ENCODE data around the gene PCBP2. TPM values are rescaled to one million over a fixed set of nuclear protein-coding genes. Genes with fewer than 3 reads are reported as not detected.

Gene PCBP2
- polyA plus RNA-seq, 3 donors: 1,070 to 1,171 (median 1,081) TPM

DNA sequence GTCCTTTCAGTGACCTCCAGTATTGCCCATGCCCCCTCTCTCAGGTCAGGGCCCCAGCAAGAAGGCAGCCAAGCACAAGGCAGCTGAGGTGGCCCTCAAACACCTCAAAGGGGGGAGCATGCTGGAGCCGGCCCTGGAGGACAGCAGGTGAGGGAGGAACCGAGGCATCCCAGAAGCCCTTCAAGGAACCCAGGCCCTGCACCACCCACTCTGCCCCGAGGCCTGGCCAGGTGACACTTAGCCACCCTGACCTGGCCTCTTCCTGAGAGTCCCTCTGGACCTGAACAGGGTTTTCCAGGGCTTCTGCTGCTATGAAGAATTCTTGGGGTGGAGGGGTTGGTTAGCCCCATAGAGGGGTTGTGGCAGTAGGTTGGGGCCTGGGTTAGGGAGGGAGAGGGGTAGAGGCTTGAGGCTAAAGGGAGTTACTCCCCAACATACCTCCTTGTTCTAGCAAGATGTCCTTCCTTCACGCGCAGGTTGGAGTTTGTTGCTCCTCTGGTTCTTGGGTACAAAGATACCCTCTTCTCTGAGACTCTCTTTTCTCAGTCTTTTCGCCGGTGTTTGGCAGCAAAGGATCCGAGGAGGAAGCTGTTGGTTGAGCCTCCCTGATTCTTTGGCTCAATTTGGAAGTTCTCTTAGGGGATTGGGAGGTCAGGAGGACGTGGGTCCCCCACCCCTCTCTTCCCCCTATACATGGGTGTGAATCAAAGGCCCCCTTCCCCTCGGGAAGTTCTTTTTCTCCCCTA, 51.3 kb downstream of the PCBP2 start:
- DNase-seq: no peak

DNA sequence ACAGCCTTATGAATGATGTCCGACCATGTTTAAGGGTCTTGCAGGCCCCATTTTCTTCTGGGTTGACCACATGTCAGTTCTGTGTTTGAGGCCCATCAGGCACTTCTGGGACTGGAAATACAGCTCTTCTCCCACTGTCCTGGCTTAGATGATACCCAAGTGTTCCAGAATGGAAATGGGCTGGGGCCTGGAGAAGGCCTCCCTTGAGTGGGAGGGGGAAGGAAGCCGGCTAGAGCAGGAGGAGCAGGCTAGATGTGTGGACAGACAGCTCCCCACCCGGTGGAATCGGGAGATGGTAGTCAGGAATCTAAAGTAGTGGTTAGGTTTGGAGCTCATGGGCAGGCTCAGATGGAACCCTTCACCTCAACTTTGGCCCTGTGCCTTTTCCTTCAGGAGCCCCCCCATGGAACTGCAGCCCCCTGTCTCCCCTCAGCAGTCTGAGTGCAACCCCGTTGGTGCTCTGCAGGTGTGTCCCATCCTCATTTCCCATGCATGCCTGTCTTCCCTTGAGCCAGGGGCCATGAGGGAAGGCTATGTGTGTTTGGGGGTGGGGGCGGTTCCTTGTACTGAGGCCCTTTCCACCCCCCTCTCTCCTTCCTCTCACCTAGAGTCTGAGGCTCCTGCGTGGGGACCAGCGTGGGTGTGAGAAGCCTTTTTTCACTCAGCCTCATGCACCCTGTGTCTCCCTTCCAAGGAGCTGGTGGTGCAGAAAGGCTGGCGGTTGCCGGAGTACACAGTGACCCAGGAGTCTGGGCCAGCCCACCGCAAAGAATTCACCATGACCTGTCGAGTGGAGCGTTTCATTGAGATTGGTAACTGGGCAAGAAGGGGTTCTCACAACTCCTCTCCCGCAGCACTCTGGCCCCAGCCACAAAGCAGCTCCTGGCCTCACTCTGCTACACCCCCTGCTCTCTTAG, 52.4 kb downstream of the PCBP2 start:
- no peak for DNase-seq

DNA sequence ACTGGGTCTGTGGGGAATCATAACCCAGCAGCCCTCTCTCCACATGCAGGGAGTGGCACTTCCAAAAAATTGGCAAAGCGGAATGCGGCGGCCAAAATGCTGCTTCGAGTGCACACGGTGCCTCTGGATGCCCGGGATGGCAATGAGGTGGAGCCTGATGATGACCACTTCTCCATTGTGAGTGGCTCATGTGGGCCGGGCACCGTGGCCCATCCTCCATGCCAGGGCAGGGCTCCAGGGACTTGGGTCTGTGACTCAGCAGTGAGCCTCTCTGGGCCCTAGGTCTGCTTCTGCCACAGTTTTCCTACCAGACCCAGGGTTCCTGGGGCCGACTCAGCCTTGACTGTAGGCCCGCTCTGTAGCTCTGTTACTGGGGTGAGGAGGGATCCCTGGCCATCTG, 53.2 kb downstream of the PCBP2 start:
- DNase-seq: no peak

DNA sequence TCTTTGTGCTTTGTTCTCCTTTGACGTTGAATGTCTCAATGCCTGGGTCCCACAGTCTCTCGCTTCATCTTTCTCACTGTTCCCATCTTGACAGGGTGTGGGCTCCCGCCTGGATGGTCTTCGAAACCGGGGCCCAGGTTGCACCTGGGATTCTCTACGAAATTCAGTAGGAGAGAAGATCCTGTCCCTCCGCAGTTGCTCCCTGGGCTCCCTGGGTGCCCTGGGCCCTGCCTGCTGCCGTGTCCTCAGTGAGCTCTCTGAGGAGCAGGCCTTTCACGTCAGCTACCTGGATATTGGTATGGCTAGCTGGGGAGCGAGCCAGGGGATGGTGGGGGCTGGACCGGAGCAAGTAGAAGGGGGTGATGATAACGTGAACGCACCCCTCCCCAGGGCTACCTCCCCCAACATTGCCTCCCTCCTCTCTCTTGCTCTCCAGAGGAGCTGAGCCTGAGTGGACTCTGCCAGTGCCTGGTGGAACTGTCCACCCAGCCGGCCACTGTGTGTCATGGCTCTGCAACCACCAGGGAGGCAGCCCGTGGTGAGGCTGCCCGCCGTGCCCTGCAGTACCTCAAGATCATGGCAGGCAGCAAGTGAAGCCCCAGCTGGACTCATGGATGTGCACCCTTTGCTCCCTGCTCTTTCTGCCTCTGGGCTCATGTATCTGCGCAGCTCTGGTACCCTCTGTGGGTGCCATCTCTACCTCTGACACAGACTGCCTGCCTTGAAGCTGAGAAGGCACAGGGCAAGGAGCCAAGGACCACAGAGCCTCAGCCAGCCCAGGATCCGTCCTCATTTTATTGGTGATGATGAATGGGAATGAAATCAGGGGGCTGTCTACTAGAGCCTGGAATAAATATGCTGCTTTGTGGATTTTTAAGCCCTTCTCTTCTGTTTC, 53.9 kb downstream of the PCBP2 start:
- DNase-seq: no peak

DNA sequence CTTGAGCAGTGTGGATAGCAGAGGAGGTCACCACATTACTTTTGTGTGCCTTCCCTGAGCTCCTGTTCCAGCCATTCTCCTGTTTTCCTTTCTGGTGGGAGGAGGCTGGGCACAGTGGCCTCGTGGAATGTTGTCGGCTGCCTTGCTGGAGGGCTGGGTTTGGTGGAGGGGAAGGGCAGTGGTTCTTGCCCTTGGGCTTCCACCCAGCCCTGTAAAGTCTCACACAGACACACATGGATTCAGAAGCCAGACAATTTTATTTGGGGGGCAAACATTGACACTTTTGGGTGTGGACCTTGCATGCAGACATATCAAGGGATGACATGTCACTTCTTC, 54.5 kb downstream of the PCBP2 start:
- DNase-seq: no peak

DNA sequence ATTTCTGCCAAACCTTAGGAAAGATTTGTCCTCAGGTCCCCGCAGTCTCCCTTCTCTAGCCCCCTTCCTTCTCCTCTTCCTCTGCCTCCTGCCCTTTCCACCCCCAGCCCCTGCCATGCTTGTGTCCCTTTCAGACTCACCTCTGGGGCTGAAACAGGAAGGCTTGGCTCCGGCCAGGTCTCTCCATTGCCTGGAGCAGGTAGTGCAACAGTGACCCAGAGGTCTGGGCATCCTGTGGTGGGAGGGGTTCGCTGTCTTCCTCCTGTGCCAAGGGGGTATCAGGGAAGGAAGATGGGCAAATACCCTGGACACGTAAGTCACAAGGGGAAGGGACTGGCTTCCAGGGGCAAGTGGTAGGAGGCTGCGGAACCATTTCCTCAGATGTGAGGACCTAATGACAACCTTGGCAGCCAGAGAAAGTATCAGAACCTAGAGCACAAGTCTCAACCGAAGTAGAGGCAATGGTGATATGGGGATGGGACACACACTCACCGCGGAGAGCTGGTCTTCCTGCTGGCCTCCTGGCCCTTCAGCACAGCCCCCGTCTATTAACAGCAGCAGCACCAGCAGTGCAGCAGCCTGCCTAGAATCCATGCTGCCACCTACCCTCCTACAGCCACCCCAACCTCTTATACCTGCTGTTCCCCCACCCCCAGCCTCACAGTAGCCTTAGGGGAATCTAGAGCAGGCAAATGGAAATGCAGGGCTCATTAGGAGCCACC, 55.1 kb downstream of the PCBP2 start, which contains the start of gene NPFF:
Gene NPFF (minus strand): TSS at position 604 of the 722 bp plus-strand sequence. CDS start 10 bp downstream, at position 594.
- DNase-seq: no peak

DNA sequence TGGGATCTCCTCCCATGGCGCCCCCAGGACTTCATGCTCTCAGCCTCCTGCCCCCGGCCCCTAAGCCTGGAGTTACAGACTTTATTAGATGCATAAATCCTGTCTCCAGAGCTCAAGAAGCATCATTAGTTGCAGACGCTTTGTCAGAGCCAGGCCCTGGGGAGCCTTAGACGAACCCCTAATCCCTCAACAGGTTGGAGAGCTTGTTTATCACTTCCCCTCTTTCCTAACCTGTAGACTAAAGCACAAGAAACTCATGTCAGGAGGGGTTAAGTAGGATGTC, 55.6 kb downstream of the PCBP2 start:
- no peak for DNase-seq

DNA sequence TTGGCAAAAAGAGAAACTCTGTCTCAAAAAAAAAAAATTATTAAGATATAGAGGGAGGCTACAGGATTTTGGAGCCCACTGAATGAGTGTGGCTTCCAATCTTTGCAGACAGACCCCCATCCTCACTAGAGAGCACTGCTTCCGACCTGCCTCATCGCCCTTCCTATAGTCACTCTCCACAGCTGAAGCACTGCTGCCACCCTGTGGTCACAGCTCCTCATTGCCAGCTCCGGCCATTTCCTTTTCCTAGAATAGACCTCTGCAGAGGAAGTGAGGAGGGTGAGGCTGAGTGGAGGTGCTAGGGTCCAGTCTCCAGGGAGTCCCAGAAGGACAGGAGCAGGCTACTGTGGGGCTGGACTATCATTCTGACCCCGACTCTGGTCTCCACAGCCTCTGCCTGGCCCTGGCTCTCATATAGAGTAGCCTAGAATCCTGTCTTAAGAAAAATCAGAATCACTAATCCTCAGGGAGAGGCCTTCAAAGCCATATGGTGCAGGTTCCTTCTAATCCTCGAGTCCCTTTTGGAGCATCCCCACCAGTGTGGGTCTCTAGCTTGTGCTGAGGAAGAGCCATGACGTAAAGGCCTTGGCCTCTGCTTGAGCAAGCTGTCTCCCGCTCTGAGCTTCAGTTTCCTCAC, 56.8 kb downstream of the PCBP2 start:
- DNase-seq: peak; percentile 84

DNA sequence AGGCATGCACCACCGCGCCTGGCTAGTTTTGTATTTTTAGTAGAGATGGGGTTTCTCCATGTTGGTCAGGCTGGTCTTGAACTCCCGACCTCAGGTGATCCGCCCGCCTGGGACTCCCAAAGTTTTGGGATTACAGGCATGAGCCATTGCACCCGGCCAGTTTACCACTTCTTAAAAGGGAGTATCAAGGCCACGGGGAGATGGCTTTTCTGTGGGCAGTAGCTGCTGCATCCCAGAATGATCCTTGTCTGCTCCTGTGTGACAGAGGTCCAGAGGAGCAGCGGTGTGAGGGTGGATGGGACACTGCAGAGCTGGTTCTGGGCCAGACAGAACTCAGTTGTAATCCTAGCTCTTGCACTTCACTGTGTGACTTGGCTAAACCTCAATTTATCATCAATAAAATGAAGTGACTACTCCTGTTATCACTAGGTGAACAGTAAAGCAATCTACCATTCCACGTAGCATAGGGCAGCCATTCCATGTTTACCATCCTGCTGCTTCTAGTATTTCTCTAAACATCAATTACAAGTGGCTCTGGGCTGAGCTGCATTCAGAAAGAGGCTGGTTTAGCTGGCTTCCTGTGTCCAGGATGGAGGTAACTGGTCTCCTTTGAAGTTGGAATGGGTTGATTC, 58.4 kb downstream of the PCBP2 start:
- no peak for DNase-seq

DNA sequence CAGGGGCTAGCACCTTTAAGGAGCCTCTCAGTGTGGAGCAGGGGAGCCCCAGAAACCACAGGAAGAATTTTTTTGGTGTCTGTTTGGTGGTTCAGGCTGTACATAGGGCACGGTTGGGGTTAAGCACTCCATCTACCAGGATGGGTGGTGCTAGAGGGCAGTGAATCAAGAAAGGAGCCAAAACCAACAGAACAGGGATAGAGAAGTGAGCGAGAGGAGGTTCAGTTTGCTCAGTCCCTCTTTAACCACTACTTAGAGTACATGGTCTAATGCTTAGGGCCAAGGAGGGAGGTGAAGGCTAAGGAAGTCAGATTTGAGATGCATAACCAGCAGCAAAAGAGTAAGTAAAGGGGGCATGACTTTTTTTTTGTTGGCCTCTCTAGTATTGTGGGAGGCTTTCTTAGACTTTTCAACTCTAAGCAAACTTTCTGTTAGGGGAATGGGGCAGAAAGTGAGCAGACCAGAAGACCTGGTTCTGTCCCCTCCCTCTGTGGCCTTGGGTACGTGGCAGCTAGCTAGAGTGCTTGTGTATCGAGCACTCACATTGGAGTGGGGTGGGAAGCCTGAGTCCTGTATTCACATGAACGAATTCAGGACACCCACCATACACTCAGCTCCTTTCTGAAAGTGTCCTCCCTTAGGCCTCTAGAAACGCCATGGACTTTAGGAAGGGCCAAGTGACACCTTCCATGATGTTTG, 62.0 kb downstream of the PCBP2 start:
- no peak for DNase-seq

DNA sequence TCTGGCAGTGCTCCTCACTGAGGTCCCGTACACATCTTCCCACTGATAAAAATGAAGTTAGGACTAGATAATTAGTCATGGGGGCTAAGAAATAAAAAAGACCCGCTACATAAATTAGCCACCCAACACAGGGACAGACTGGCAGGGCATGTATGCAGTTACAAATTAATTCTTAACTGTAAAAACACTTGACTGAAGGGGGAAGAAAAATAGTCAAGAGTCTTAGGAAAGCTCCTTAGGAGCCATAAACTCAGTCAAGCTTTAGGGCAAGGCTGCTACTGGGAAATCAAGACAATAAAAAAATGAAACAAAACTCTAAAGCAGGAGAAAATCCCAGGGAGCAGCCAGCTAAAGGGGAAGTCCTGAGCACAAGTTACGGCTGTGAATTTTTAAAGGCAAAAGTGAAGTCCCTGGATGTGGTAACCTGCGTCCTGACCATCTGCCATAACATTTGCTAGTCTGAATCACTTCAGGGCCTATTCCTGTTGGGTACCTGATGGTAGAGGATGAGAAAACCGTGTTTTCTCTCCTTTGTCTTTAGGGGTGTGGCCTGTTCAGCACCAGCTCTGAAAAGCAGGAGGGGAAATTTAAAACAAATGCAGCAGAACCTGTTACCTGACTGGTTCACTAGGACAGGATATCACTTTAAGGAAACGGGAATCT, 62.9 kb downstream of the PCBP2 start:
- no peak for DNase-seq

DNA sequence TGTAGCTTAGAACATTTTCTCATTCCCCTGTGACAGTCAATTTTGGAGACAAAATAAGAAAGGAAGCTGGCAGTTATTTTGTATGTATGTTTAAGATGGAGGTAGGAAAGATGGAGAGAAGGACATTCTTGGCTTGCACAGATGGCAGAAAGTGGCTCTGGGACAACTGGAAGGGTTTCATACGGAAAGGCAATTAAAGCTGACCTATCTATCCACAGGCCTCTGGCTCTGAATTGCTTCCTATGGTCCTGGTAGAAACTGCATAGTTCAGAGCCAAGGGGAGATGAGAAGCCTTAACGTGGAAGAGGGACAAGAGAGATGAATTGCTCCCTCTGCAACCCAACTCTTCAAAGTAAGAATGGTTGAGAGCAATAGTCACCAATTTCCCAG, 63.4 kb downstream of the PCBP2 start:
- no peak for DNase-seq

DNA sequence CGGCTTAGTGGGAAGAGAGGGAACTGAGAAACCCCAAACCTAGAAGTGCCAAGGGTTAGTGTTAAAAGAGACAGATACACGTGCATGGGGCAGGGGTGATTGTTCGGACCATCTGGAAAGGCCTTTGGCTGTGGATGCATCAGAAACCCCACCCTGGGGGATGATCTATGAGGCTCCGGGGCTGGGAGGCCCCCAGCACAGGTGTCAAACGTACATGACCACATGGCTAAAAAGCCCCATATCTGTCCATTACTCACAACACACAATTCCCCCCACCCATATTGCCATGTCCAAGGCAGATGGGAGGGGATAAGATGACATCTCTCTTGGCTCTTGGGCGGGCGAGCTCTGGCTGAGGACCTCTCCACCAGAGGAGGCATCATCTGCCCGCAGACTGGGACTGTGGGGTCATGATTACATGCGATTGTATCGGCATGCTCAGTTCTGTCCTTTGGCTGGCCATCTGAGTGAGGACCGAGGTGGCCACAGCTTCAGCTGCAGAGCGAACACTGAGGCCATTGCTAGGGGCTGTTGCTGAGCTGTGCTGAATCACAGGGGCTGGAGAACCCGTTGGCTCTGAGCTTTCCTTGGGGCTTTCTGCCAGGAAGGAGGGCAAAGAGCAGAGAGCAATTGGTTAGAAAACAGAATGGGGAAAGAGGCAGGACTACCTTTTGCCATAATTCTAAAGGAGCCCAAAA, 65.0 kb downstream of the PCBP2 start:
- DNase-seq: no peak

DNA sequence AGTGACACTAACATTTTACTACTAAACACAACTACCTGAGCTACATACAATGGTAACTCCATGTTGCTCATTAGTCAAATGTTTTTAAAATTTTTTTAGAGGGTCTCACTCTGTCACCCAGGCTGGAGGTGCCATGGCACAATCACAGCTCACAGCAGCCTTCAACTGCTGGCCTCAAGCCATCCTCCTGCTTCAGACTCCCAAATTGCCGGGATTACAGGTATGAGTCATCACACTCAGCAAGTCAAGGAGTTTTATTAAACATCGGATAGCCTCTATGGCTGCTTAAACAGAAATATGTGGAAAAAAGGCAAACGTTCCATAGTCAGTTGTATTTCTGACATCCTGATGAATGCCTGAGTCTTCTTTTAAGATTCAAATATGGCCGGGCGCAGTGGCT, 66.5 kb downstream of the PCBP2 start:
- DNase-seq: no peak

DNA sequence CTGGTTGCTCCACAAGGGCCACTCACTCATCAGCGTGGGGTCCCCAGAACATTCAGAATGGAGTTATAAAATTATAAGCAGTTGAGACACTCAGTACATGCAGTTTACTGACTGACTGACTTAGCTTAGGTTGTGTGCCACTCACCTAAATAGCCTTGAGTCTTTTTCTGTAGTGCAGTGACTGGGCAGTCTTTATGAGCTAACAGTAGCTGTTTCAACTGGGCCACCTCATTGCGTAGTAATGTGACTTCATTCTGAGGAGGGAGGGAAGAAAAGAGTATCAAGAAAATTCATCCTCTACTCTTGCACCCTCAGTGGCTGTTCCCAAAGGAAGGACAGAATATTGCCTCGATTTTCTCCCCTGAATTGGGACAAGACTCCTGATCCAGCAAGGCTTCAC, 71.2 kb downstream of the PCBP2 start:
- DNase-seq: no peak

DNA sequence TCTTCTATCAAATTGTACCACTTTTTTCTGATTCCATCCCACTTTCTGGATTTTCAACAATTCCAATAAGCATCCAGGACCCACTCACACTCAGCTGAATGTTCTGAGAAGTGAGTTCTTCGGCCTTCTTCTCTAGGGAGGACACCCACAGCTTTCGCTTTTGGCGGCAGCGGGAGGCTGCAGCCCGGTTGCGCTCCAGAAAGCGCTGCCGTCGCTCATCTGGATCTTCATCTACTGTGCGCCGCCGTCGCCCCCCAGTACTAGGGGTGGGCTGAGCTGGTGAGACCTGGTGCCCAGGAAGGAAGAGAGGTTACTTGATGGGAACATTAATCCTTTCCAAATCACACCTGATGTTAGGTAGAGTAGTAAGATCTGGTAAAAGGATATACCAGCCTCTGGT, 72.6 kb downstream of the PCBP2 start:
- DNase-seq: no peak

DNA sequence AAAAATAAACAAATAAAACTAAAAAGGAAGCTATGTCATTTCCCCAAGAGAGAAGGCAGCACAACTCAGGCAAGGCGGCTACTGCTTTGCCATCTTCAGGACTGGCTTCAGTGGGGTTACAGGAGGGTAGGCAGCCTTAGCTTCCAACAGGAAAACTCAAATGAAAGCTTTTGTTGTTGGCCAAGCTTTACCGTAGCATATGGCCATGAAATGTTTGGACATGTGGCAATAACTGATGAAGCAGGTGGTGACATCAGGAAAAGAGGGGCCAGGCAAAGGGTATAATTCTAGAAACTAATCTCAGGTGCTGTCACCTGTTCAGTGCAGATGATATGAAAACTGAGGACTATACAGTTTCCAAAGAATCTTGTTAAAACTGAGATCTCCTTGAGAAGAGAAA, 78.2 kb downstream of the PCBP2 start:
- DNase-seq: no peak

Data from renal pelvis (tissue), 4 donors.